Activated naive CD4-positive, alpha-beta T cell treated with anti-CD3 and anti-CD28 coated beads, Interleukin-2, amount 10 ng/mL, durations not matched to agents 7 days and 5 days (primary cell): Measurements from ENCODE around the gene KLHL26.
A peak's percentile ranks its signal among the peaks of the same experiment; 100 is the strongest.

Experiments used
- CTCF ChIA-PET: fragments of 350-600 bp; sonication (Branson Sonifier 250); formaldehyde crosslinking; loops from one replicate; lab custom pipeline; 2021; ENCODE audit warnings: antibody characterized with exemption; lab: Charles Lee
- DNase-seq: peaks from one replicate; pipeline ENCODE4 v3.0.0-alpha.2; 2020
- H3K27ac Mint-ChIP-seq: one replicate; pipeline ENCODE4 v1.8.0; 2021; ENCODE audit warnings: mild to moderate bottlenecking, moderate library complexity, mixed read lengths
- H3K27me3 Mint-ChIP-seq: one replicate; pipeline ENCODE4 v1.8.0; 2021; ENCODE audit warnings: mild to moderate bottlenecking, mixed read lengths
- H3K36me3 Mint-ChIP-seq: one replicate; pipeline ENCODE4 v1.8.0; 2021; ENCODE audit warnings: mixed read lengths
- H3K4me1 Mint-ChIP-seq: one replicate; pipeline ENCODE4 v1.8.0; 2021; ENCODE audit warnings: mixed read lengths
- H3K4me3 Mint-ChIP-seq: one replicate; pipeline ENCODE4 v1.8.0; 2021; ENCODE audit warnings: mild to moderate bottlenecking, moderate library complexity, mixed read lengths
- H3K9me3 Mint-ChIP-seq: one replicate; pipeline ENCODE4 v1.8.0; 2021; ENCODE audit warnings: mixed read lengths

KLHL26 gene

GRCh38 chr19:18667531-18668251 is 30.9 kb downstream of the KLHL26 start:
- Mint-ChIP-seq H3K4me3 (no peak overlapping the region), H3K27ac (no peak overlapping the region), H3K36me3 (peaks cover 16% of the 10 kb centered on the region), H3K4me1 (peaks cover 8% of the 10 kb centered on the region), H3K9me3 (no peaks in the 10 kb centered on the region), H3K27me3 (no peaks in the 10 kb centered on the region)
- DNase-seq: no peak
- CTCF ChIA-PET: no interaction called here

GRCh38 chr19:18668252-18668631 is 31.4 kb downstream of the KLHL26 start:
- Mint-ChIP-seq H3K36me3 (peaks cover 16% of the 10 kb centered on the region), H3K9me3 (no peaks in the 10 kb centered on the region), H3K27ac (no peak overlapping the region), H3K27me3 (no peaks in the 10 kb centered on the region), H3K4me1 (peaks cover 8% of the 10 kb centered on the region), H3K4me3 (no peak overlapping the region)
- CTCF ChIA-PET: no interaction called here
- DNase-seq: no peak

GRCh38 chr19:18668744-18669523 is 32.1 kb downstream of the KLHL26 start:
- peaks cover 4% of the 10 kb centered on the region for H3K4me1 Mint-ChIP-seq
- H3K4me3 Mint-ChIP-seq: no peak overlapping the region

GRCh38 chr19:18669524-18669817 is 32.6 kb downstream of the KLHL26 start:
- Mint-ChIP-seq H3K4me3 (no peak overlapping the region), H3K4me1 (no peaks in the 10 kb centered on the region), H3K9me3 (no peaks in the 10 kb centered on the region), H3K27me3 (no peaks in the 10 kb centered on the region), H3K36me3 (peaks cover 16% of the 10 kb centered on the region), H3K27ac (no peak overlapping the region)
- CTCF ChIA-PET: no interaction called here
- no peak for DNase-seq

More at GRCh38 chr19:18668744-18669523, 32.1 kb downstream of the KLHL26 start:
- H3K9me3 Mint-ChIP-seq: no peaks in the 10 kb centered on the region
- CTCF ChIA-PET: no interaction called here
- no peak for DNase-seq
- no peak overlapping the region for H3K27ac Mint-ChIP-seq
- peaks cover 16% of the 10 kb centered on the region for H3K36me3 Mint-ChIP-seq
- H3K27me3 Mint-ChIP-seq: no peaks in the 10 kb centered on the region

GRCh38 chr19:18669883-18670282 is 33.1 kb downstream of the KLHL26 start:
- CTCF ChIA-PET: no interaction called here
- no peak for DNase-seq
- peaks cover 16% of the 10 kb centered on the region for H3K36me3 Mint-ChIP-seq
- no peaks in the 10 kb centered on the region for H3K4me1 Mint-ChIP-seq
- H3K4me3 Mint-ChIP-seq: no peak overlapping the region
- H3K27me3 Mint-ChIP-seq: no peaks in the 10 kb centered on the region
- H3K27ac Mint-ChIP-seq: peak overlapping the region; percentile 3
- no peaks in the 10 kb centered on the region for H3K9me3 Mint-ChIP-seq

GRCh38 chr19:18670312-18670711 is 33.5 kb downstream of the KLHL26 start:
- CTCF ChIA-PET: no interaction called here
- no peak overlapping the region for H3K4me3 Mint-ChIP-seq

GRCh38 chr19:18671303-18672043 is 34.6 kb downstream of the KLHL26 start:
- CTCF ChIA-PET: no interaction called here
- no peaks in the 10 kb centered on the region for H3K27me3 Mint-ChIP-seq
- peaks cover 16% of the 10 kb centered on the region for H3K36me3 Mint-ChIP-seq
- DNase-seq: no peak
- no peaks in the 10 kb centered on the region for H3K4me1 Mint-ChIP-seq
- no peaks in the 10 kb centered on the region for H3K9me3 Mint-ChIP-seq
- H3K27ac Mint-ChIP-seq: no peak overlapping the region
- H3K4me3 Mint-ChIP-seq: no peak overlapping the region

More at GRCh38 chr19:18670312-18670711, 33.5 kb downstream of the KLHL26 start:
- Mint-ChIP-seq H3K4me1 (no peaks in the 10 kb centered on the region), H3K27ac (no peak overlapping the region), H3K36me3 (peaks cover 16% of the 10 kb centered on the region), H3K27me3 (no peaks in the 10 kb centered on the region), H3K9me3 (no peaks in the 10 kb centered on the region)
- no peak for DNase-seq

GRCh38 chr19:18672044-18672451 is 35.2 kb downstream of the KLHL26 start:
- peaks cover 2% of the 10 kb centered on the region for H3K27me3 Mint-ChIP-seq
- H3K9me3 Mint-ChIP-seq: no peaks in the 10 kb centered on the region
- H3K36me3 Mint-ChIP-seq: peaks cover 16% of the 10 kb centered on the region
- DNase-seq: no peak
- CTCF ChIA-PET: no interaction called here
- H3K4me1 Mint-ChIP-seq: no peaks in the 10 kb centered on the region
- H3K4me3 Mint-ChIP-seq: no peak overlapping the region
- H3K27ac Mint-ChIP-seq: no peak overlapping the region

GRCh38 chr19:18672606-18673337 is 35.9 kb downstream of the KLHL26 start:
- DNase-seq: no peak
- peaks cover 7% of the 10 kb centered on the region for H3K27me3 Mint-ChIP-seq
- peak overlapping the region; percentile 26 for H3K27ac Mint-ChIP-seq
- CTCF ChIA-PET: interaction anchor here (0.8 kb wide), 1 partner anchor 153 kb away, joined by 3 read pairs; no protein-coding TSS in a partner anchor
- peaks cover 10% of the 10 kb centered on the region for H3K36me3 Mint-ChIP-seq
- H3K4me3 Mint-ChIP-seq: no peak overlapping the region
- no peaks in the 10 kb centered on the region for H3K9me3 Mint-ChIP-seq
- H3K4me1 Mint-ChIP-seq: no peaks in the 10 kb centered on the region

- no peak for DNase-seq
- H3K9me3 Mint-ChIP-seq: no peaks in the 10 kb centered on the region
- H3K27me3 Mint-ChIP-seq: peaks cover 11% of the 10 kb centered on the region
- H3K4me3 Mint-ChIP-seq: no peak overlapping the region
- H3K36me3 Mint-ChIP-seq: peaks cover 6% of the 10 kb centered on the region
- no peaks in the 10 kb centered on the region for H3K4me1 Mint-ChIP-seq
- CTCF ChIA-PET: interaction anchor here (0.8 to 1.3 kb wide), 2 partner anchors 13 to 224 kb away, joined by 3 to 5 read pairs; no protein-coding TSS in a partner anchor
- H3K27ac Mint-ChIP-seq: no peak overlapping the region
Measured at GRCh38 chr19:18674616-18675015, 37.8 kb downstream of the KLHL26 start.

- Mint-ChIP-seq H3K36me3 (no peaks in the 10 kb centered on the region), H3K27ac (no peak overlapping the region), H3K9me3 (no peaks in the 10 kb centered on the region), H3K4me3 (no peak overlapping the region), H3K4me1 (no peaks in the 10 kb centered on the region), H3K27me3 (peaks cover 11% of the 10 kb centered on the region)
- CTCF ChIA-PET: interaction anchor here (0.8 kb wide), 1 partner anchor 80 kb away, joined by 3 read pairs; no protein-coding TSS in a partner anchor
- peak; percentile 59 for DNase-seq
Measured at GRCh38 chr19:18675779-18676178, 39.0 kb downstream of the KLHL26 start.

- H3K4me1 Mint-ChIP-seq: no peaks in the 10 kb centered on the region
- CTCF ChIA-PET: interaction anchor here (0.7 to 0.8 kb wide), 2 partner anchors 81 to 146 kb away, joined by 3 to 4 read pairs; no protein-coding TSS in a partner anchor
- H3K4me3 Mint-ChIP-seq: no peak overlapping the region
- no peaks in the 10 kb centered on the region for H3K9me3 Mint-ChIP-seq
- peaks cover 17% of the 10 kb centered on the region for H3K27me3 Mint-ChIP-seq
- H3K36me3 Mint-ChIP-seq: no peaks in the 10 kb centered on the region
- no peak overlapping the region for H3K27ac Mint-ChIP-seq
- no peak for DNase-seq
Measured at GRCh38 chr19:18676692-18677091, 39.9 kb downstream of the KLHL26 start.

GRCh38 chr19:18677156-18677555 is 40.3 kb downstream of the KLHL26 start:
- peaks cover 19% of the 10 kb centered on the region for H3K27me3 Mint-ChIP-seq
- H3K4me1 Mint-ChIP-seq: peaks cover under 1% of the 10 kb centered on the region

More at GRCh38 chr19:18677156-18677555, 40.3 kb downstream of the KLHL26 start:
- Mint-ChIP-seq H3K4me3 (no peak overlapping the region), H3K27ac (no peak overlapping the region), H3K36me3 (no peaks in the 10 kb centered on the region), H3K9me3 (no peaks in the 10 kb centered on the region)
- no peak for DNase-seq
- CTCF ChIA-PET: interaction anchor here (0.7 kb wide), 1 partner anchor 147 kb away, joined by 4 read pairs; no protein-coding TSS in a partner anchor
